ENCODE data around the gene APOH. TPM values are rescaled to one million over a fixed set of nuclear protein-coding genes. Genes with fewer than 3 reads are reported as not detected.

The APOH gene
- polyA plus RNA-seq, 1 experiment, result not detected

- H3K27me3 ChIP-seq (ENCODE audit: control insufficient read depth, insufficient read depth, low read length), result peaks cover 2% of the 10 kb centered on the region; the same call in 1 of the 2 replicates
- no peak for DNase-seq (ENCODE audit: low read depth)
- POLR2A ChIA-PET, result no interaction called here
- no peak overlapping the region for H3K4me3 ChIP-seq (ENCODE audit: low read depth, low read length)
- CTCF ChIA-PET, result interaction anchor here (0.6 kb wide), 1 partner anchor 11 kb away, joined by 3 read pairs; no protein-coding TSS in a partner anchor
- no peaks in the 10 kb centered on the region for H3K36me3 ChIP-seq (ENCODE audit: control insufficient read depth, insufficient read depth, low read length)
- no peak for TF ChIP-seq CTCF (IDR thresholded peaks at IDR 0.05; ENCODE audit: insufficient read depth, low read depth, low read length)
Observed at GRCh38 chr17:66229783-66230538, 746 bp upstream of the APOH start.

- Histone ChIP-seq H3K36me3 (ENCODE audit: control insufficient read depth, insufficient read depth, low read length) (no peaks in the 10 kb centered on the region), H3K4me3 (ENCODE audit: low read depth, low read length) (no peak overlapping the region), H3K27me3 (ENCODE audit: control insufficient read depth, insufficient read depth, low read length) (peaks cover 2% of the 10 kb centered on the region; the same call in 1 of the 2 replicates)
- no peak for DNase-seq (ENCODE audit: low read depth)
- ChIA-PET CTCF (no interaction called here), POLR2A (no interaction called here)
- no peak for TF ChIP-seq CTCF (IDR thresholded peaks at IDR 0.05; ENCODE audit: insufficient read depth, low read depth, low read length)
Observed at GRCh38 chr17:66227212-66228045, 1.8 kb downstream of the APOH start.

GRCh38 chr17:66222798-66223350 lies 6.3 kb downstream of the APOH start:
- CTCF ChIA-PET, result no interaction called here
- POLR2A ChIA-PET, result no interaction called here
- H3K27me3 ChIP-seq (ENCODE audit: control insufficient read depth, insufficient read depth, low read length), result peaks cover 3% of the 10 kb centered on the region; the same call in 1 of the 2 replicates
- no peak overlapping the region for H3K4me3 ChIP-seq (ENCODE audit: low read depth, low read length)
- TF ChIP-seq CTCF (IDR thresholded peaks at IDR 0.05; ENCODE audit: insufficient read depth, low read depth, low read length), result no peak
- no peaks in the 10 kb centered on the region for H3K36me3 ChIP-seq (ENCODE audit: control insufficient read depth, insufficient read depth, low read length)
- no peak for DNase-seq (ENCODE audit: low read depth)

DNA sequence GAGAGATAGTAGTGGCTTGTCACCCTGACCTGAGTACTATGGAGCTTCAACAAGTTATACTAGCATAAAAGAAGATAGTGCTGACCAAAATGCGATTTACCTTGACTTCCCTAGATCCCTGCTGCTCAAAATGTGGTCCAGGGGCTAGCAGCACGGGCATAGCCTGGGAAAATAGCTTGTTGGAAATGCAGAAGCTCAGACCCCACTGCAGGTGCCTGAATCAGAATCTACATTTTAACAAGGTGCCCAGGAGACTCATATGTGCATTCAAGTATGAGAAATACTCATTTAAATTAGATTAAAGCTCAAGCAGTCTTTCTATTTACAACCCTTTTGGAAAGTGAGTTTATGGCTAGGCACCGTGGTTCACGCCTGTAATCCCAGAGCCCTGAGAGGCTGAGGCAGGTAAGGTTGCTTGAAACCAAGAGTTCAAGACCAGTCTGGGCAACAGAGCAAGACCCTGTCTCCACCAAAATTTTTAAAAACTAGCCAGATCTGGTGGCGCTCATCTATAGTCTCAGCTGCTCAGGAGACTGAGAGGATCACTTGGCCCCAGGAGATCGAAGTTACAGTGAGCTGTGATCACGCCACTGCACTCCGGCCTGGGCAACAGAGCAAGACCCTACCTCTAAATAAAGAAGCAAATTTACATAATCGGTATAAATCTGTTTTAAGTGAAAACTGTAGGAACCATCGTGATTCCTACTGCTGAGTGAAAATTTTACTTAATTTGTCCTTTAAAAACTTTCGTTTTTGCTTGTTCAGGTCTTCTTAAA lies 7.3 kb downstream of the APOH start:
- no peak for DNase-seq (ENCODE audit: low read depth)
- ChIA-PET POLR2A (interaction anchor here (0.6 kb wide), 1 partner anchor 188 kb away, joined by 7 read pairs; no protein-coding TSS in a partner anchor), CTCF (no interaction called here)
- Histone ChIP-seq H3K36me3 (ENCODE audit: control insufficient read depth, insufficient read depth, low read length) (no peaks in the 10 kb centered on the region), H3K27me3 (ENCODE audit: control insufficient read depth, insufficient read depth, low read length) (peaks cover 3% of the 10 kb centered on the region; the same call in 1 of the 2 replicates), H3K4me3 (ENCODE audit: low read depth, low read length) (no peak overlapping the region)
- TF ChIP-seq CTCF (IDR thresholded peaks at IDR 0.05; ENCODE audit: insufficient read depth, low read depth, low read length), result no peak
